ENCODE results near the gene ADCY3. TPM values are rescaled to one million over a fixed set of nuclear protein-coding genes. Genes with fewer than 3 reads are reported as not detected.

The ADCY3 gene
- total RNA-seq, 1 donor from 2014 or later = 46.2 TPM

- no peak for TF ChIP-seq CTCF (conservative IDR thresholded peaks at IDR 0.05)
- Mint-ChIP-seq H3K4me3 (no peak overlapping the region), H3K36me3 (peaks cover 75% of the 10 kb centered on the region), H3K27me3 (no peaks in the 10 kb centered on the region), H3K27ac (no peak overlapping the region), H3K4me1 (ENCODE audit: unreplicated experiment) (no peaks in the 10 kb centered on the region), H3K9me3 (peaks cover 11% of the 10 kb centered on the region)
- DNase-seq (ENCODE audit: extremely low spot score, unreplicated experiment) = no peak
Observed at GRCh38 chr2:24957976-24958375, 37.9 kb upstream of the ADCY3 start.

DNA sequence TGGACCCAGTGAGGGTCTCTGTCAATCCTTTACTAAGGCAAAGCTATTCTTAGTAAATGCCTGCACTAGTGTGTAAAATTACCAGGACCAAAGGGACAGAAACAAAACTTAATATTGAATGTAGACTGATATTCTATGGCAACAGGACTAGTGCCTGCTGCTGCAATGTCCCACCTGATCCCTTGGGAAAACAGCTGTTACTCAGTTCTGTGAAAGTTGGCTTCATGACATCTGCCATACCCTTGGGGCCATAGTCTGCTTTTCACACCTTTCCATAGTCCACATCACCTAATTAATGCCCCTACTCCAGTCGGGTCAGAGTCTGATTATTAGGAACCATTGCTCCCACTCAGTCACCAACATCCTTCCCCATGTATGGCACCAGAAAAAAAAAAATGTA is 37.2 kb upstream of the ADCY3 start:
- no peaks in the 10 kb centered on the region for H3K27me3 Mint-ChIP-seq
- no peak for TF ChIP-seq CTCF (conservative IDR thresholded peaks at IDR 0.05)
- H3K4me1 Mint-ChIP-seq (ENCODE audit: unreplicated experiment) = no peaks in the 10 kb centered on the region
- H3K4me3 Mint-ChIP-seq = no peak overlapping the region
- H3K36me3 Mint-ChIP-seq = peaks cover 78% of the 10 kb centered on the region
- no peak overlapping the region for H3K27ac Mint-ChIP-seq
- H3K9me3 Mint-ChIP-seq = peaks cover 11% of the 10 kb centered on the region
- no peak for DNase-seq (ENCODE audit: extremely low spot score, unreplicated experiment)

- Mint-ChIP-seq H3K27ac (no peak overlapping the region), H3K36me3 (peaks cover 76% of the 10 kb centered on the region), H3K4me3 (no peak overlapping the region), H3K9me3 (peaks cover 11% of the 10 kb centered on the region), H3K4me1 (ENCODE audit: unreplicated experiment) (no peaks in the 10 kb centered on the region), H3K27me3 (no peaks in the 10 kb centered on the region)
- TF ChIP-seq CTCF (conservative IDR thresholded peaks at IDR 0.05) = no peak
- DNase-seq (ENCODE audit: extremely low spot score, unreplicated experiment) = no peak
Observed at GRCh38 chr2:24955921-24956320, 35.9 kb upstream of the ADCY3 start.

DNA sequence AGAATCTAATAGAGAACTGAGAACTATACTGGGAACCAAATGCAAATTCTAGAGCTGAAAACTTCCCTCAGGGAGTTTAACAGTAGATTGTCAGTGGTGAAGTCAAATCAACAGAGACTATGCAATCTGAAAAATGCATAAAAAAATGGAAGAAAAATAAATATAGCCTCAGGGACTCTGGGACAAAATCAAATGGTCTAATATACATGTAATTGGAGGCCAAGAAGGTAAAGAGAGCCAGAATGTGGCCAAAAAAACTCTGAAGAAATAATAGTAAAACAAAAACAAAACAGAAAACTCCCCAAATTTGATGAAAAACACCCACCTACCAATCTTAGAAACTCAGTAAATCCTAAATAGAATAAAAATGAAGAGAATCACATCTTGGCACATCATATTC is 35.2 kb upstream of the ADCY3 start:
- no peak for DNase-seq (ENCODE audit: extremely low spot score, unreplicated experiment)
- H3K4me3 Mint-ChIP-seq = no peak overlapping the region
- TF ChIP-seq CTCF (conservative IDR thresholded peaks at IDR 0.05) = no peak
- H3K9me3 Mint-ChIP-seq = peaks cover 11% of the 10 kb centered on the region
- H3K27me3 Mint-ChIP-seq = no peaks in the 10 kb centered on the region
- H3K36me3 Mint-ChIP-seq = peaks cover 76% of the 10 kb centered on the region
- no peak overlapping the region for H3K27ac Mint-ChIP-seq
- H3K4me1 Mint-ChIP-seq (ENCODE audit: unreplicated experiment) = no peaks in the 10 kb centered on the region

GRCh38 chr2:24950102-24950501 is 30.1 kb upstream of the ADCY3 start:
- Mint-ChIP-seq H3K9me3 (peaks cover 2% of the 10 kb centered on the region), H3K27me3 (no peaks in the 10 kb centered on the region), H3K4me1 (ENCODE audit: unreplicated experiment) (peaks cover 5% of the 10 kb centered on the region), H3K4me3 (no peak overlapping the region), H3K36me3 (peaks cover 41% of the 10 kb centered on the region), H3K27ac (no peak overlapping the region)
- DNase-seq (ENCODE audit: extremely low spot score, unreplicated experiment) = no peak
- no peak for TF ChIP-seq CTCF (conservative IDR thresholded peaks at IDR 0.05)

DNA sequence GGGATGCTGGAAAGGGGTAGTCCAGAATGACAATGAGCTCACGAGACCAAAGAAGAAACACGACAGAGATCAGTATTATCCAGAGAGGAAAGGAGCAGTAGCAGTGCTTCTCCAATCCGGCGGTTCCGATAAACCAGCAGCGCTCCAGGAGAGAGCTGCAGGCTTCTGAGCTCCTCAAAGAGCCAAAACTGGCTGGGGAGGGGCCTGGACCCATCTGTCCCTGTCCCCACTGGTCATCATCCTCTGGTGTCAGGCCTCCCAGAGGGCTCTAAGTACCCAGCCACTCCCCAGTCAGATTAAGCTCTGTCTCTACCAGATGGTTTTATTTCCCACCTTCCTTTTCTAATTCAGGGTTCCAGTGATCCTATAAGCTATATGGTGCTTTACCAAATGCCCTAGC is 28.5 kb upstream of the ADCY3 start:
- Mint-ChIP-seq H3K4me3 (no peak overlapping the region), H3K27me3 (no peaks in the 10 kb centered on the region), H3K9me3 (no peaks in the 10 kb centered on the region), H3K4me1 (ENCODE audit: unreplicated experiment) (peaks cover 5% of the 10 kb centered on the region), H3K36me3 (peaks cover 27% of the 10 kb centered on the region), H3K27ac (no peak overlapping the region)
- no peak for DNase-seq (ENCODE audit: extremely low spot score, unreplicated experiment)
- TF ChIP-seq CTCF (conservative IDR thresholded peaks at IDR 0.05) = no peak

Measured in type B pancreatic cell (in vitro differentiated cells).